CD14-positive monocyte (primary cell): ENCODE results near the gene MRPL36. TPM values are rescaled to one million over a fixed set of nuclear protein-coding genes. Genes with fewer than 3 reads are reported as not detected.

ENCODE experiments used
- DNase-seq, 3 donors: peaks; one replicate each; pipeline ENCODE4 v3.0.0-alpha.2; 2011 to 2022
- H2AFZ ChIP-seq: 2 replicates; pipeline ENCODE4 v1.6.0; 2012; ENCODE audit warnings: mild to moderate bottlenecking, low read depth, low read length, inconsistent platforms; ENCODE audit not compliant: insufficient read depth, poor library complexity, severe bottlenecking
- H3K27ac ChIP-seq, 2 donors: 1 replicate in 1 of 2; 2 replicates in 1 of 2; pipeline ENCODE4 v1.5.1; 2012 to 2013; ENCODE audit warnings: low read length in 2 of 2, control low read depth in 1 of 2, inconsistent platforms in 1 of 2, low read depth in 1 of 2, mild to moderate bottlenecking in 1 of 2
- H3K27me3 ChIP-seq, 2 donors: one replicate each; pipeline versions ENCODE4 v1.6.0 to v1.6.1; 2011 to 2013; ENCODE audit warnings: low read length in 2 of 2; ENCODE audit not compliant: control insufficient read depth in 2 of 2, insufficient read depth in 2 of 2
- H3K36me3 ChIP-seq, 2 donors: replicated peaks in 1 of 2; 1 replicate in 1 of 2; 2 replicates in 1 of 2; pipeline versions ENCODE4 v1.5.1 to v1.6.1; 2012 to 2013; ENCODE audit warnings: low read length in 2 of 2, control low read depth in 1 of 2, inconsistent platforms in 1 of 2, mild to moderate bottlenecking in 1 of 2; ENCODE audit not compliant: insufficient read depth in 2 of 2, control insufficient read depth in 1 of 2
- H3K4me1 ChIP-seq, 2 donors: 1 replicate in 1 of 2; 2 replicates in 1 of 2; pipeline versions ENCODE4 v1.5.1 to v1.6.1; 2012 to 2013; ENCODE audit warnings: low read length in 2 of 2, control low read depth in 1 of 2, inconsistent platforms in 1 of 2, mild to moderate bottlenecking in 1 of 2, moderate library complexity in 1 of 2; ENCODE audit not compliant: insufficient read depth in 2 of 2, control insufficient read depth in 1 of 2
- H3K4me2 ChIP-seq: replicated peaks from 2 replicates; pipeline ENCODE3; 2012; ENCODE audit warnings: low read length, moderate library complexity, mild to moderate bottlenecking; ENCODE audit not compliant: poor library complexity, severe bottlenecking; ENCODE audit errors: extremely low read depth
- H3K4me3 ChIP-seq, 3 experiments: fragments of 200-600 bp in 1 of 3; sonication (generic) in 1 of 3; replicated peaks in 1 of 3; 1 replicate in 2 of 3; 2 replicates in 1 of 3; pipeline ENCODE4 v1.5.1; 2011 to 2013; ENCODE audit warnings: low read length in 3 of 3, mild to moderate bottlenecking in 3 of 3, control low read depth in 2 of 3, low read depth in 2 of 3, inconsistent platforms in 1 of 3, moderate library complexity in 1 of 3
- H3K79me2 ChIP-seq: 2 replicates; pipeline ENCODE4 v1.6.0; 2012; ENCODE audit warnings: mild to moderate bottlenecking, control low read depth, inconsistent platforms, low read length, moderate library complexity; ENCODE audit not compliant: insufficient read depth
- H3K9ac ChIP-seq: 2 replicates; pipeline ENCODE4 v1.6.0; 2017; ENCODE audit warnings: low read length, mild to moderate bottlenecking; ENCODE audit not compliant: insufficient read depth, poor library complexity, severe bottlenecking
- H3K9me3 ChIP-seq, 2 donors: replicated peaks in 1 of 2; 1 replicate in 1 of 2; 2 replicates in 1 of 2; pipeline versions ENCODE4 v1.5.1 to v1.6.1; 2012 to 2013; ENCODE audit warnings: low read length in 2 of 2, control low read depth in 1 of 2; ENCODE audit not compliant: control insufficient read depth in 1 of 2, insufficient read depth in 1 of 2
- H4K20me1 ChIP-seq: 2 replicates; pipeline ENCODE4 v1.6.0; 2012; ENCODE audit warnings: mild to moderate bottlenecking, low read length, control low read depth, moderate library complexity; ENCODE audit not compliant: insufficient read depth
- H3K27ac Mint-ChIP-seq, 7 donors: one replicate each; pipeline ENCODE4 v1.8.0; 2020; ENCODE audit warnings: mild to moderate bottlenecking in 7 of 7, mixed read lengths in 7 of 7, moderate library complexity in 6 of 7, inconsistent platforms in 2 of 7
- H3K27me3 Mint-ChIP-seq, 3 donors: one replicate each; pipeline ENCODE4 v1.8.0; 2021 to 2022; ENCODE audit warnings: low read depth in 3 of 3, mild to moderate bottlenecking in 3 of 3, mixed read lengths in 3 of 3, moderate library complexity in 3 of 3, inconsistent platforms in 1 of 3
- H3K36me3 Mint-ChIP-seq, 2 donors: one replicate each; pipeline ENCODE4 v1.8.0; 2020; ENCODE audit warnings: mixed read lengths in 2 of 2, inconsistent platforms in 1 of 2, mild to moderate bottlenecking in 1 of 2
- H3K4me1 Mint-ChIP-seq: one replicate; pipeline ENCODE4 v1.8.0; 2020; ENCODE audit warnings: mild to moderate bottlenecking, mixed read lengths
- H3K4me3 Mint-ChIP-seq, 2 donors: one replicate each; pipeline ENCODE4 v1.8.0; 2020; ENCODE audit warnings: mild to moderate bottlenecking in 2 of 2, mixed read lengths in 2 of 2, moderate library complexity in 1 of 2
- H3K9me3 Mint-ChIP-seq, 7 donors: one replicate each; pipeline ENCODE4 v1.8.0; 2020 to 2022; ENCODE audit warnings: mixed read lengths in 7 of 7, mild to moderate bottlenecking in 6 of 7, moderate library complexity in 6 of 7, inconsistent platforms in 2 of 7
- WGBS: methylation state at CpG from one replicate; pipeline ENCODE4 v1.1.5; 2013; ENCODE audit warnings: missing lambda C conversion rate; ENCODE audit not compliant: insufficient coverage; 5-methylcytosine and 5-hydroxymethylcytosine counted together
- intact Hi-C, 2 donors: fragments of 100-400 bp; cut with micrococcal nuclease; formaldehyde crosslinking; loops; one replicate each; pipeline versions ENCODE4 v1.15.0 to v1.15.1; 2023
- polyA plus RNA-seq, 3 donors: library from polyadenylated mRNA; depleted of rRNA in 1 of 3; unstranded in 2 of 3; stranded (reverse) in 1 of 3; fragments of 300-500 nt in 2 of 3; fragments of >200 nt in 1 of 3; fragmentation: Illumina TruSeq in 2 of 3; gene quantifications; 1 replicate in 2 of 3; 2 replicates in 1 of 3; pipeline ENCODE4 v1.2.3, GENCODE V29; 2012 to 2021
- TF ChIP-seq, protein P1 (sequence below): fragments of 200-600 bp; IDR thresholded peaks from one replicate; pipeline ENCODE4 v1.8.0; 2022; ENCODE audit warnings: antibody characterized with exemption, mild to moderate bottlenecking

The MRPL36 gene
- polyA plus RNA-seq, 3 donors = 17.9 to 81.7 (median 65.9) TPM

DNA sequence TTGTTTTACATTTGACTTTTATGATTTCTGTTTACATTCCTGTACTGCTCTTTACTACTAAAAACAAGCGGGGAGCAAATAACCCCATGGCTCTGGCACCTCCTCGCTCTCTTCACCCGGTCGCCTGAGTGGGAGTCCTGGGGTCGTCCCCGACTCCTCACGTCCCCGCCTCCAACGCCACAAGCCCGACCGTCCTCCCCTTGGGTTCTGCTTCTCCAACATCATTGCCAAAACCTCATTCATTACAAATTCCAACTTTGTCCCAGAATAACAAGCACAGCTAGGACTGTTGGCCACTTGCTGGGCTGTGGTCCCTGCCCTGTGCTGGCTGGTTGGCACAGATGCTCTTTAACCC lies 35.1 kb downstream of the MRPL36 start:
- Histone ChIP-seq H3K79me2 (no peaks in the 10 kb centered on the region), H3K27ac (no peak overlapping the region), H2AFZ (no peak overlapping the region), H3K27me3 (no peaks in the 10 kb centered on the region), H4K20me1 (no peaks in the 10 kb centered on the region), H3K4me1 (no peaks in the 10 kb centered on the region), H3K36me3 (no peaks in the 10 kb centered on the region), H3K4me3 (no peak overlapping the region), H3K9me3 (no peaks in the 10 kb centered on the region), H3K4me2 (no peak overlapping the region), H3K9ac (no peak overlapping the region)
- WGBS = 85% methylated on average over 11 of the region's 11 CpGs
- TF ChIP-seq, protein P1, sequence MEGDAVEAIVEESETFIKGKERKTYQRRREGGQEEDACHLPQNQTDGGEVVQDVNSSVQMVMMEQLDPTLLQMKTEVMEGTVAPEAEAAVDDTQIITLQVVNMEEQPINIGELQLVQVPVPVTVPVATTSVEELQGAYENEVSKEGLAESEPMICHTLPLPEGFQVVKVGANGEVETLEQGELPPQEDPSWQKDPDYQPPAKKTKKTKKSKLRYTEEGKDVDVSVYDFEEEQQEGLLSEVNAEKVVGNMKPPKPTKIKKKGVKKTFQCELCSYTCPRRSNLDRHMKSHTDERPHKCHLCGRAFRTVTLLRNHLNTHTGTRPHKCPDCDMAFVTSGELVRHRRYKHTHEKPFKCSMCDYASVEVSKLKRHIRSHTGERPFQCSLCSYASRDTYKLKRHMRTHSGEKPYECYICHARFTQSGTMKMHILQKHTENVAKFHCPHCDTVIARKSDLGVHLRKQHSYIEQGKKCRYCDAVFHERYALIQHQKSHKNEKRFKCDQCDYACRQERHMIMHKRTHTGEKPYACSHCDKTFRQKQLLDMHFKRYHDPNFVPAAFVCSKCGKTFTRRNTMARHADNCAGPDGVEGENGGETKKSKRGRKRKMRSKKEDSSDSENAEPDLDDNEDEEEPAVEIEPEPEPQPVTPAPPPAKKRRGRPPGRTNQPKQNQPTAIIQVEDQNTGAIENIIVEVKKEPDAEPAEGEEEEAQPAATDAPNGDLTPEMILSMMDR = no peak
- Mint-ChIP-seq H3K27me3 (peaks cover 5 to 20% (median 14%) of the 10 kb centered on the region in 3 donors), H3K36me3 (no peaks in the 10 kb centered on the region), H3K9me3 (peaks cover 0 to 3% (median 0%) of the 10 kb centered on the region in 7 donors), H3K4me3 (peak overlapping the region in 1 of 2 donors; percentile 7), H3K4me1 (no peaks in the 10 kb centered on the region), H3K27ac (no peak overlapping the region)
- intact Hi-C loops = loop anchor here in 1 of 2 donors (10.0 kb wide), 1 partner anchor 270 kb away; no protein-coding TSS in a partner anchor
- DNase-seq = no peak

DNA sequence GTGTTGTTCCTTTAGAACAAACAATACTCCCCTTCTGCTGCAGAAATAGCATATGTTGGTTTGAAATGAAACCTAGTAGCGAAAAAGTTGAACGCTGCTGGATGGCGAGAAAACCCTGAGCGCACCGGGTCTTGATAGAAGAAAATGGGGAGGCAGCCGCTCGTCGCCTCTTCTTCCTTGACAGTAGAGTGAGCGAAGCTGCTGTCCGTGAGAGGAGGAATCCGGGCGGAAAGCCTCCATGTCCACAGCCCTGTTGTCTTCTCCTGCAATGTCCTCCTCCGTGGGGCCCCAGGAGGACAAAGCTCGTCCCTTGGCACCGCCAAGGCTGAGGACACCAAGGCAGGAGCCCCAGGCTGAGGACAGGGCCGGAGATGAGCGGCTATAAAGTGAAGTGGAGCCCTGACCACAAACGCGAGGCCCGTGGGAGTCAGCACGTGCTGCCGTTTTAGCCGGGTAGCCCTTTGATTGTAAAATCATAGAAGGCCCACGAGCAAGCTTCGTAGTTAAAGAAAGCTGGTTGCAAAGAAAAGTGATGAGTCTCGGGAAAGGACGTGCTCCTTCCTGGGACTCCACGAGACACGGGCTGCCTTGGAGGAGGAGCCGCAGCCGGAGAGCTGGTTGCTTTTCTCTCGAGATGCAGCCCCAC lies 35.6 kb downstream of the MRPL36 start:
- H3K4me1 Mint-ChIP-seq = no peaks in the 10 kb centered on the region
- Histone ChIP-seq H3K27ac (no peak overlapping the region), H3K9me3 (no peaks in the 10 kb centered on the region), H3K36me3 (no peaks in the 10 kb centered on the region), H3K9ac (no peak overlapping the region), H3K4me3 (no peak overlapping the region), H2AFZ (no peak overlapping the region), H4K20me1 (no peaks in the 10 kb centered on the region), H3K79me2 (no peaks in the 10 kb centered on the region), H3K4me1 (no peaks in the 10 kb centered on the region), H3K4me2 (no peak overlapping the region), H3K27me3 (no peaks in the 10 kb centered on the region)
- TF ChIP-seq, protein P1 = no peak
- H3K27me3 Mint-ChIP-seq = peaks cover 5 to 20% (median 13%) of the 10 kb centered on the region in 3 donors
- 82% methylated on average over 30 of the region's 32 CpGs for WGBS
- DNase-seq = no peak
- peak overlapping the region in 1 of 2 donors; percentile 35 for H3K4me3 Mint-ChIP-seq
- intact Hi-C loops = loop anchor here in 1 of 2 donors (10.0 kb wide), 1 partner anchor 271 kb away; no protein-coding TSS in a partner anchor
- peaks cover 0 to 3% (median 0%) of the 10 kb centered on the region in 7 donors for H3K9me3 Mint-ChIP-seq
- no peak overlapping the region for H3K27ac Mint-ChIP-seq
- H3K36me3 Mint-ChIP-seq = no peaks in the 10 kb centered on the region
